H1 (cell line): ENCODE results near the gene ECI1. TPM values are rescaled to one million over a fixed set of nuclear protein-coding genes. Genes with fewer than 3 reads are reported as not detected.

ENCODE experiments used
- CTCF ChIA-PET: fragments of 300-600 bp; sonication (Branson Sonifier 250); formaldehyde crosslinking; loops from one replicate; lab custom pipeline; 2021; ENCODE audit not compliant: partially characterized antibody; lab: Charles Lee
- POLR2A ChIA-PET: fragments of 300-600 bp; sonication (Branson Sonifier 250); formaldehyde crosslinking; loops from one replicate; lab custom pipeline; 2021; ENCODE audit warnings: inconsistent platforms; ENCODE audit not compliant: partially characterized antibody; lab: Charles Lee
- DNase-seq, 2 experiments: peaks; one replicate each; pipeline versions ENCODE4 v3.0.0 to v3.0.0-alpha.2; 2010 to 2022; ENCODE audit warnings: low spot score in 2 of 2, low read depth in 1 of 2, mixed read lengths in 1 of 2
- FAIRE-seq: peaks from 2 replicates; lab custom pipeline; 2011; peaks lifted over from hg19 to GRCh38; lab: Jason Lieb, UNC
- H2AFZ ChIP-seq: 2 replicates; pipeline ENCODE4 v1.8.1; 2012; ENCODE audit warnings: low read length, inconsistent platforms
- H2AK5ac ChIP-seq: 2 replicates; pipeline ENCODE4 v1.6.1; 2013; ENCODE audit warnings: low read depth, low read length
- H2BK120ac ChIP-seq: replicated peaks from 2 replicates; pipeline ENCODE3; 2013; ENCODE audit warnings: low read depth, low read length, inconsistent platforms
- H2BK12ac ChIP-seq: 2 replicates; pipeline ENCODE4 v1.6.1; 2013; ENCODE audit warnings: low read depth, low read length
- H2BK15ac ChIP-seq: 2 replicates; pipeline ENCODE4 v1.6.1; 2013; ENCODE audit warnings: low read length
- H2BK20ac ChIP-seq: 2 replicates; pipeline ENCODE4 v1.6.1; 2013; ENCODE audit warnings: low read length
- H2BK5ac ChIP-seq: 2 replicates; pipeline ENCODE4 v1.6.1; 2013; ENCODE audit warnings: low read depth, low read length
- H3K14ac ChIP-seq: 2 replicates; pipeline ENCODE4 v1.6.1; 2013; ENCODE audit warnings: inconsistent platforms; ENCODE audit not compliant: insufficient read length
- H3K18ac ChIP-seq: 2 replicates; pipeline ENCODE4 v1.6.1; 2013; ENCODE audit warnings: low read length; ENCODE audit errors: extremely low read depth
- H3K23ac ChIP-seq: 2 replicates; pipeline ENCODE4 v1.6.1; 2013; ENCODE audit warnings: inconsistent platforms; ENCODE audit not compliant: insufficient read length
- H3K23me2 ChIP-seq: 2 replicates; pipeline ENCODE4 v1.6.1; 2013; ENCODE audit warnings: low read depth, low read length
- H3K27ac ChIP-seq: 2 replicates; pipeline ENCODE4 v1.6.1; 2011; ENCODE audit warnings: low read depth, low read length, inconsistent platforms
- H3K27me3 ChIP-seq, 4 experiments: replicated peaks in 1 of 4; 1 replicate in 1 of 4; 2 replicates in 3 of 4; pipeline versions ENCODE4 v1.6.1 to v1.8.1; 2011 to 2013; ENCODE audit warnings: low read length in 3 of 4, mild to moderate bottlenecking in 3 of 4, inconsistent platforms in 2 of 4, mixed read lengths in 2 of 4, moderate library complexity in 1 of 4; ENCODE audit not compliant: control insufficient read depth in 3 of 4, insufficient read depth in 3 of 4; ENCODE audit errors: extremely low read depth in 1 of 4
- H3K36me3 ChIP-seq, 4 experiments: 2 replicates each; pipeline versions ENCODE4 v1.6.1 to v1.8.1; 2011 to 2013; ENCODE audit warnings: mild to moderate bottlenecking in 4 of 4, low read length in 3 of 4, moderate library complexity in 2 of 4, control low read depth in 1 of 4, inconsistent platforms in 1 of 4; ENCODE audit not compliant: insufficient read depth in 4 of 4, control insufficient read depth in 2 of 4
- H3K4ac ChIP-seq: replicated peaks from 2 replicates; pipeline ENCODE3; 2013; ENCODE audit warnings: low read length, low read depth, mixed read lengths, inconsistent platforms; ENCODE audit not compliant: insufficient read length
- H3K4me1 ChIP-seq, 4 experiments: replicated peaks in 1 of 4; 1 replicate in 1 of 4; 2 replicates in 3 of 4; pipeline versions ENCODE4 v1.6.1 to v1.8.1; 2011 to 2013; ENCODE audit warnings: low read length in 3 of 4, inconsistent platforms in 2 of 4, mixed read lengths in 1 of 4; ENCODE audit not compliant: insufficient read depth in 4 of 4, control insufficient read depth in 3 of 4
- H3K4me2 ChIP-seq, 2 experiments: 2 replicates each; pipeline versions ENCODE4 v1.6.1 to v1.8.1; 2011 to 2013; ENCODE audit warnings: low read depth in 2 of 2, low read length in 2 of 2, control low read depth in 1 of 2, inconsistent platforms in 1 of 2, mild to moderate bottlenecking in 1 of 2; ENCODE audit not compliant: insufficient read depth in 1 of 2
- H3K4me3 ChIP-seq, 4 experiments: fragments of 200-600, 300-600 bp in 1 of 4; sonication (generic), shearing (Covaris generic), sonication (Bioruptor Twin) in 1 of 4; 2 replicates each; pipeline versions ENCODE4 v1.5.1 to v1.8.1; 2011 to 2016; ENCODE audit warnings: low read length in 4 of 4, low read depth in 3 of 4, control low read depth in 2 of 4, inconsistent platforms in 2 of 4, mild to moderate bottlenecking in 2 of 4, mixed read lengths in 1 of 4, moderate library complexity in 1 of 4; ENCODE audit not compliant: insufficient read depth in 2 of 4; ENCODE audit errors: extremely low read depth in 1 of 4
- H3K56ac ChIP-seq: replicated peaks from 2 replicates; pipeline ENCODE3; 2013; ENCODE audit warnings: low read depth, mild to moderate bottlenecking, mixed read lengths, low read length, inconsistent platforms; ENCODE audit not compliant: insufficient read length
- H3K79me1 ChIP-seq: 2 replicates; pipeline ENCODE4 v1.6.1; 2013; ENCODE audit warnings: low read depth, low read length, control low read depth
- H3K79me2 ChIP-seq, 2 experiments: 2 replicates each; pipeline versions ENCODE4 v1.6.1 to v1.8.1; 2012 to 2013; ENCODE audit warnings: low read length in 2 of 2, mild to moderate bottlenecking in 2 of 2, inconsistent platforms in 1 of 2; ENCODE audit not compliant: insufficient read depth in 2 of 2, control insufficient read depth in 1 of 2
- H3K9ac ChIP-seq, 4 experiments: replicated peaks in 1 of 4; 1 replicate in 1 of 4; 2 replicates in 3 of 4; pipeline versions ENCODE4 v1.6.1 to v1.8.1; 2011 to 2013; ENCODE audit warnings: low read depth in 3 of 4, low read length in 3 of 4, control low read depth in 2 of 4, mild to moderate bottlenecking in 2 of 4, moderate library complexity in 2 of 4, inconsistent platforms in 1 of 4; ENCODE audit errors: extremely low read depth in 1 of 4
- H3K9me3 ChIP-seq, 2 experiments: 2 replicates each; pipeline versions ENCODE4 v1.6.1 to v1.8.1; 2012 to 2013; ENCODE audit warnings: mild to moderate bottlenecking in 2 of 2, moderate library complexity in 2 of 2, control low read depth in 1 of 2, inconsistent platforms in 1 of 2, low read depth in 1 of 2, low read length in 1 of 2, mixed read lengths in 1 of 2; ENCODE audit not compliant: insufficient read depth in 2 of 2
- H4K20me1 ChIP-seq, 2 experiments: replicated peaks in 1 of 2; 2 replicates each; pipeline versions ENCODE3 to v1.8.1; 2011 to 2013; ENCODE audit warnings: inconsistent platforms in 2 of 2, low read length in 2 of 2, mild to moderate bottlenecking in 1 of 2; ENCODE audit not compliant: insufficient read depth in 2 of 2, control insufficient read depth in 1 of 2
- H4K5ac ChIP-seq: 2 replicates; pipeline ENCODE4 v1.6.1; 2013; ENCODE audit warnings: low read length, low read depth, mixed read lengths, inconsistent platforms; ENCODE audit not compliant: insufficient read length
- H4K8ac ChIP-seq: 2 replicates; pipeline ENCODE4 v1.8.0; 2013; ENCODE audit warnings: mild to moderate bottlenecking, moderate library complexity, low read length, inconsistent platforms; ENCODE audit not compliant: insufficient read depth; ENCODE audit errors: extremely low read depth
- H4K91ac ChIP-seq: replicated peaks from 2 replicates; pipeline ENCODE3; 2013; ENCODE audit warnings: low read length, mixed read lengths, inconsistent platforms; ENCODE audit not compliant: insufficient read length
- KDM4A ChIP-seq: IDR thresholded peaks from one replicate; pipeline ENCODE4 v1.7.1; 2012; ENCODE audit warnings: low read depth, mild to moderate bottlenecking, moderate library complexity, low read length, inconsistent platforms; ENCODE audit not compliant: severe bottlenecking
- POLR2AphosphoS5 ChIP-seq: IDR thresholded peaks from 2 replicates; pipeline ENCODE4 v1.6.1; 2011; ENCODE audit warnings: low read depth, low read length
- WGBS, 2 experiments: shearing (Covaris generic) in 1 of 2; methylation state at CpG; one replicate each; pipeline versions ENCODE4 v1.1.6 to v1.1.7; 2013 to 2015; ENCODE audit warnings: low lambda C conversion rate in 2 of 2, mixed read lengths in 2 of 2, inconsistent platforms in 1 of 2, low coverage in 1 of 2, missing lambda C conversion rate in 1 of 2; ENCODE audit not compliant: insufficient replicate concordance in 2 of 2, insufficient coverage in 1 of 2, insufficient read length in 1 of 2; ENCODE audit errors: extremely low coverage in 1 of 2, missing lambda C conversion rate in 1 of 2; 5-methylcytosine and 5-hydroxymethylcytosine counted together
- polyA plus RNA-seq, 7 experiments: library from polyadenylated mRNA; depleted of rRNA in 3 of 7; stranded (reverse) in 5 of 7; unstranded in 2 of 7; fragments of >200 nt in 5 of 7; fragments of 200-250 nt in 2 of 7; gene quantifications; 1 replicate in 5 of 7; 2 replicates in 1 of 7; 4 replicates in 1 of 7; pipeline versions ENCODE4 v1.2.1 to v1.2.3, GENCODE V29; 2011 to 2013; ENCODE audit warnings: missing spikeins in 2 of 7, mixed read lengths in 2 of 7
- total RNA-seq: library from RNA; stranded (reverse); fragmentation: NEBNext Ultra II Directional; extraction: Animal tissue kit (Norgen Biotek cat#: 25700); gene quantifications from 2 replicates; pipeline ENCODE4 v1.2.1, GENCODE V29; 2021
- TF ChIP-seq, protein P1 (sequence below): IDR thresholded peaks from 2 replicates; pipeline ENCODE4 v1.6.1; 2011; ENCODE audit warnings: low read length, improper control_type of control experiment

ECI1 gene
- total and polyA plus RNA-seq, 2 of the 8 experiments (the other 6 are each of a cell fraction or from before 2014, with no cell fraction given): 79.5 to 151 TPM

DNA sequence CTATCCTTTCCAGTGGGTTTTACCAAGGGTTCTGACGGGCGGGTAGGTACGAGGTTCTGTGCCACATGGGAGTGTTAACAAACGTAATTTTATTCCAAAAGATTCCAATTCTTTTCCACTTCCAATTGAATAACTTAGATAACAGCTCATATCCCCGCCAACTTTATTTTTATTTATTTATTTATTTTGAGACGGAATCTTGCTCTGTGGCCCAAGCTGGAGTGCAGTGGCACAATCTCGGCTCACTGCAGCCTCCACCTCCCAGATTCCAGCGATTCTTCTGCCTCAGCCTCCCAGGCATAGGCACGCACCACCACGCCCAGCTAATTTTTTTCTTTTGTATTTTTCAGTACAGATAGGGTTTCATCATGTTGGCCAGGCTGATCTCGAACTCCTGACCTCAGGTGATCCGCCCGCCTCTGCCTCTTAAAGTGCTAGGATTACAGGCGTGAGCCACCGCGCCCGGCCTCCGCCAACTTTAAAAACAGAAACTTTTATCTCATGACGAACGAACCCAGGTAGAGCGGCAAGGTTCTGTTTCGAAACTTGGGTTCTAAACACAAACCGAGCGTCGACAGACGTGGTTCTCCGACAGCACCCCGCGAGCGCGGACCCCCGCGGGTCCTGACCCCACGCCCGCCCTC, 613 bp downstream of the ECI1 start:
- H3K9ac ChIP-seq: peak overlapping the region; percentile 68 to 95 (median 79)
- WGBS, 2 experiments: 11% methylated on average over 28 of the region's 35 CpGs; no CpG with 5 or more reads in 1 of the 2 experiments

More for the DNA sequence above, 613 bp downstream of the ECI1 start:
- Histone ChIP-seq H4K20me1 (peaks cover 6 to 15% of the 10 kb centered on the region in 2 experiments), H2AFZ (no peak overlapping the region), H2BK5ac (peak overlapping the region; percentile 49; the same call in 1 of the 2 replicates), H3K4me3 (peak overlapping the region; percentile 76 to 95 (median 83)), H3K36me3 (peaks cover 19 to 46% (median 34%) of the 10 kb centered on the region in 4 experiments), H4K8ac (peak overlapping the region; percentile 96), H4K91ac (no peak overlapping the region), H3K27me3 (no peaks in the 10 kb centered on the region), H2BK120ac (no peak overlapping the region), H3K4me1 (peaks cover 4 to 6% (median 5%) of the 10 kb centered on the region in 4 experiments; a peak in 6 of 7 replicates), H2BK12ac (0 out of 2 replicates have a peak overlapping the region, but pooled peaks have one; percentile 14), H3K27ac (peak overlapping the region; percentile 86; the same call in 1 of the 2 replicates), H3K14ac (no peak overlapping the region), H3K79me2 (peaks cover 0 to 23% of the 10 kb centered on the region in 2 experiments; a peak in 2 of 4 replicates), H3K56ac (peak overlapping the region; percentile 42), H3K23me2 (peaks cover 3% of the 10 kb centered on the region; the same call in 1 of the 2 replicates), H3K18ac (peak overlapping the region; percentile 9), H4K5ac (peak overlapping the region; percentile 7), H3K4ac (no peak overlapping the region), H3K79me1 (peaks cover 4% of the 10 kb centered on the region; the same call in 1 of the 2 replicates), H2BK20ac (no peak overlapping the region), H3K23ac (no peak overlapping the region), H2BK15ac (no peak overlapping the region), H3K9me3 (no peaks in the 10 kb centered on the region), H2AK5ac (no peak overlapping the region), H3K4me2 (peak overlapping the region; percentile 63 to 84)
- FAIRE-seq: no peak
- TF ChIP-seq POLR2AphosphoS5 (0 out of 2 replicates have a peak, but pooled peaks have one; percentile 4), KDM4A (peak; percentile 51)
- TF ChIP-seq, protein P1, sequence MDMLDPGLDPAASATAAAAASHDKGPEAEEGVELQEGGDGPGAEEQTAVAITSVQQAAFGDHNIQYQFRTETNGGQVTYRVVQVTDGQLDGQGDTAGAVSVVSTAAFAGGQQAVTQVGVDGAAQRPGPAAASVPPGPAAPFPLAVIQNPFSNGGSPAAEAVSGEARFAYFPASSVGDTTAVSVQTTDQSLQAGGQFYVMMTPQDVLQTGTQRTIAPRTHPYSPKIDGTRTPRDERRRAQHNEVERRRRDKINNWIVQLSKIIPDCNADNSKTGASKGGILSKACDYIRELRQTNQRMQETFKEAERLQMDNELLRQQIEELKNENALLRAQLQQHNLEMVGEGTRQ: no peak
- ChIA-PET CTCF (interaction anchor here (0.5 to 2.6 kb wide), 12 partner anchors 12 to 695 kb away, joined by 3 to 26 read pairs (median 4); no protein-coding TSS in a partner anchor), POLR2A (interaction anchor here (0.5 to 13.9 kb wide), 30 partner anchors 11 to 659 kb away, joined by 3 to 228 read pairs (median 4); partner anchors contain the start of genes CEMP1, DNASE1L2, E4F1 and NTHL1)
- no peak for DNase-seq
